CD4-positive, alpha-beta T cell (primary cell): ENCODE measurements around the gene FAM89A. TPM values are rescaled to one million over a fixed set of nuclear protein-coding genes. Genes with fewer than 3 reads are reported as not detected.

Experiments used
- ATAC-seq: fragments of 200-7000 bp; cut with Tn5 transposase; one replicate; pipeline ENCODE4 v1.10.0; 2022; ENCODE audit warnings: mild to moderate bottlenecking; ENCODE audit not compliant: poor library complexity
- CTCF ChIA-PET: fragments of 350-600 bp; sonication (Branson Sonifier 250); formaldehyde crosslinking; loops from one replicate; lab custom pipeline; 2021; ENCODE audit warnings: antibody characterized with exemption, inconsistent platforms; lab: Charles Lee
- POLR2A ChIA-PET: fragments of 350-600 bp; sonication (Branson Sonifier 250); formaldehyde crosslinking; loops from one replicate; lab custom pipeline; 2021; ENCODE audit warnings: antibody characterized with exemption, inconsistent platforms; lab: Charles Lee
- DNase-seq, 14 experiments: peaks; one replicate each; pipeline ENCODE4 v3.0.0-alpha.2; 2013 to 2020; ENCODE audit warnings: mixed read lengths in 2 of 14
- H3K27ac ChIP-seq, 2 donors: one replicate each; pipeline versions ENCODE4 v1.5.1 to v1.7.0; 2013; ENCODE audit warnings: low read length in 2 of 2, low read depth in 1 of 2, mild to moderate bottlenecking in 1 of 2
- H3K27me3 ChIP-seq, 2 experiments: 1 replicate in 1 of 2; 2 replicates in 1 of 2; pipeline versions ENCODE4 v1.6.1 to v1.7.0; 2013; ENCODE audit warnings: low read length in 2 of 2, control low read depth in 1 of 2, mild to moderate bottlenecking in 1 of 2, moderate library complexity in 1 of 2; ENCODE audit not compliant: insufficient read depth in 2 of 2, control insufficient read depth in 1 of 2
- H3K36me3 ChIP-seq: one replicate; pipeline ENCODE4 v1.6.1; 2013; ENCODE audit warnings: low read length, control low read depth; ENCODE audit not compliant: insufficient read depth
- H3K4me1 ChIP-seq: one replicate; pipeline ENCODE4 v1.6.1; 2013; ENCODE audit warnings: low read length, control low read depth; ENCODE audit not compliant: insufficient read depth
- H3K4me3 ChIP-seq: one replicate; pipeline ENCODE4 v1.5.1; 2013; ENCODE audit warnings: mild to moderate bottlenecking, low read length, moderate library complexity
- H3K9me3 ChIP-seq, 2 experiments: 1 replicate in 1 of 2; 2 replicates in 1 of 2; pipeline versions ENCODE4 v1.6.1 to v1.7.0; 2013; ENCODE audit warnings: low read length in 2 of 2, mild to moderate bottlenecking in 2 of 2, control low read depth in 1 of 2, moderate library complexity in 1 of 2; ENCODE audit not compliant: control insufficient read depth in 1 of 2, insufficient read depth in 1 of 2
- H3K27ac Mint-ChIP-seq: one replicate; pipeline ENCODE4 v1.8.0; 2020; ENCODE audit warnings: mixed read lengths
- H3K27me3 Mint-ChIP-seq: one replicate; pipeline ENCODE4 v1.8.0; 2021; ENCODE audit warnings: mixed read lengths
- H3K36me3 Mint-ChIP-seq: one replicate; pipeline ENCODE4 v1.8.0; 2021; ENCODE audit warnings: low read depth, mixed read lengths
- H3K4me1 Mint-ChIP-seq: one replicate; pipeline ENCODE4 v1.8.0; 2021; ENCODE audit warnings: low read depth, mixed read lengths
- H3K4me3 Mint-ChIP-seq: one replicate; pipeline ENCODE4 v1.8.0; 2020; ENCODE audit warnings: mild to moderate bottlenecking, mixed read lengths
- H3K9me3 Mint-ChIP-seq: one replicate; pipeline ENCODE4 v1.8.0; 2020; ENCODE audit warnings: mixed read lengths
- intact Hi-C, 2 experiments: fragments of 100-400 bp; cut with DNase I in 1 of 2; cut with micrococcal nuclease in 1 of 2; formaldehyde crosslinking; loops; one replicate each; pipeline versions ENCODE4 v1.15.1 to v1.9.0; 2023 to 2025; cut with DNase I, micrococcal nuclease
- total RNA-seq, 174 experiments: library from RNA in 2 of 174; stranded (reverse) in 2 of 174; gene quantifications; one replicate each; pipeline ENCODE4 v1.2.3 and lab custom pipeline; 2021 to 2026
- TF ChIP-seq, protein P1 (sequence below): fragments of 200-600 bp; IDR thresholded peaks from one replicate; pipeline ENCODE4 v1.8.0; 2022; ENCODE audit warnings: antibody characterized with exemption, mild to moderate bottlenecking

Gene FAM89A
- total RNA-seq, 2 experiments from 2014 or later: 3.3 to 4.0 TPM

DNA sequence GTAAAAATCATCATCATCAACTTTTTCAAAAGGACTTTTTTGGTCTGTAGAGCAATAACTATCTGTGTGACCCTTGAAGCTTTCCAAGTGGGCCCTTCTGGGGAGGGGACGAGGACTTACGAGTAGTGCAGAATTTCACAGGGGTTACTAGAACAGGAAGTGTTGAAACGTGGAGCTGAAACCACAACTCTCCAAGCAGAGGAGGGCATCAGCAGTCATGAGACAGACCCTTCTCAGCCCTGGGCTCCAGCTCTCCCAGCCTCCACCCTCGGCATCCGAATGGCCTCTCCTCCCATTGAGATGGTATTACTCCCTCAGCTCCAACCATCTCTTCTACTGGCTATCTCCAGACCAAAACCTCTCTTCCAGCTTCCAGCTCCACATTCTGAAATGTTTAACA lies 3.6 kb downstream of the FAM89A start:
- H3K27ac ChIP-seq: no peak overlapping the region
- Mint-ChIP-seq H3K4me1 (peaks cover 45% of the 10 kb centered on the region), H3K27me3 (no peaks in the 10 kb centered on the region), H3K4me3 (peak overlapping the region; percentile 21), H3K27ac (no peak overlapping the region), H3K9me3 (no peaks in the 10 kb centered on the region), H3K36me3 (no peaks in the 10 kb centered on the region)
- DNase-seq: peak in 1 of 14 experiments; percentile 22
- H3K27me3 ChIP-seq: no peaks in the 10 kb centered on the region
- POLR2A ChIA-PET: interaction anchor here (0.6 to 1.2 kb wide), 2 partner anchors 17 to 63 kb away, joined by 3 to 5 read pairs; no protein-coding TSS in a partner anchor
- intact Hi-C loops: loop anchor here in 1 of 2 experiments (5.0 kb wide), 2 partner anchors 119 to 394 kb away; partner anchors contain the start of gene COG2
- H3K9me3 ChIP-seq: no peaks in the 10 kb centered on the region
- TF ChIP-seq, protein P1, sequence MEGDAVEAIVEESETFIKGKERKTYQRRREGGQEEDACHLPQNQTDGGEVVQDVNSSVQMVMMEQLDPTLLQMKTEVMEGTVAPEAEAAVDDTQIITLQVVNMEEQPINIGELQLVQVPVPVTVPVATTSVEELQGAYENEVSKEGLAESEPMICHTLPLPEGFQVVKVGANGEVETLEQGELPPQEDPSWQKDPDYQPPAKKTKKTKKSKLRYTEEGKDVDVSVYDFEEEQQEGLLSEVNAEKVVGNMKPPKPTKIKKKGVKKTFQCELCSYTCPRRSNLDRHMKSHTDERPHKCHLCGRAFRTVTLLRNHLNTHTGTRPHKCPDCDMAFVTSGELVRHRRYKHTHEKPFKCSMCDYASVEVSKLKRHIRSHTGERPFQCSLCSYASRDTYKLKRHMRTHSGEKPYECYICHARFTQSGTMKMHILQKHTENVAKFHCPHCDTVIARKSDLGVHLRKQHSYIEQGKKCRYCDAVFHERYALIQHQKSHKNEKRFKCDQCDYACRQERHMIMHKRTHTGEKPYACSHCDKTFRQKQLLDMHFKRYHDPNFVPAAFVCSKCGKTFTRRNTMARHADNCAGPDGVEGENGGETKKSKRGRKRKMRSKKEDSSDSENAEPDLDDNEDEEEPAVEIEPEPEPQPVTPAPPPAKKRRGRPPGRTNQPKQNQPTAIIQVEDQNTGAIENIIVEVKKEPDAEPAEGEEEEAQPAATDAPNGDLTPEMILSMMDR: no peak
- no peaks in the 10 kb centered on the region for H3K36me3 ChIP-seq
- no peak overlapping the region for H3K4me3 ChIP-seq
- CTCF ChIA-PET: interaction anchor here (0.6 kb wide), 1 partner anchor 132 kb away, joined by 3 read pairs; no protein-coding TSS in a partner anchor
- no peak for ATAC-seq
- H3K4me1 ChIP-seq: peaks cover 24% of the 10 kb centered on the region

DNA sequence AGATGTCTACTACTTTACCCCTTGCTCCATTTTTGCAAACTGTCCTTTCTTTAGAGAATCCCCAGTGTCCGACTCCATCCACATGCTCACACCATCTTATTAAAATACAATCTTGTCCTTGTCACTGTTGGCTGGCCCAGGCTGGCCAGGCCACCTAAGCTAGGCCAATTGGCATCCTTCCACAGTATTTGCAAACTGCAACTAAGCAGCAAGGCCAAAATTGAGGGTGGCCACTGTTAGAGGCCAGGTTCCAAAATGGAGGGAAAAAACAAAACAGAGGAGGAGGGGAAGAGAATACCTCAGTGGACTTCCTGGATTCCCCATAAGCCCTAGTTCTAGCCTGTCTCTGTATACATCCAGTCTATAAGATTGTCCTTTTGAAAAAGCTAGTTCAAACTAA lies 4.3 kb downstream of the FAM89A start:
- peaks cover 41% of the 10 kb centered on the region for H3K4me1 Mint-ChIP-seq
- no peaks in the 10 kb centered on the region for H3K9me3 Mint-ChIP-seq
- ChIA-PET CTCF (no interaction called here), POLR2A (interaction anchor here (1.2 kb wide), 1 partner anchor 63 kb away, joined by 5 read pairs; no protein-coding TSS in a partner anchor)
- Histone ChIP-seq H3K36me3 (no peaks in the 10 kb centered on the region), H3K27ac (no peak overlapping the region), H3K4me3 (no peak overlapping the region), H3K27me3 (no peaks in the 10 kb centered on the region), H3K4me1 (peaks cover 19% of the 10 kb centered on the region), H3K9me3 (no peaks in the 10 kb centered on the region)
- no peak for DNase-seq
- no peak overlapping the region for H3K4me3 Mint-ChIP-seq
- TF ChIP-seq, protein P1: no peak
- H3K27me3 Mint-ChIP-seq: no peaks in the 10 kb centered on the region
- no peak overlapping the region for H3K27ac Mint-ChIP-seq
- ATAC-seq: no peak
- intact Hi-C loops: loop anchor here in 1 of 2 experiments (5.0 kb wide), 2 partner anchors 118 to 393 kb away; partner anchors contain the start of gene COG2
- H3K36me3 Mint-ChIP-seq: no peaks in the 10 kb centered on the region

DNA sequence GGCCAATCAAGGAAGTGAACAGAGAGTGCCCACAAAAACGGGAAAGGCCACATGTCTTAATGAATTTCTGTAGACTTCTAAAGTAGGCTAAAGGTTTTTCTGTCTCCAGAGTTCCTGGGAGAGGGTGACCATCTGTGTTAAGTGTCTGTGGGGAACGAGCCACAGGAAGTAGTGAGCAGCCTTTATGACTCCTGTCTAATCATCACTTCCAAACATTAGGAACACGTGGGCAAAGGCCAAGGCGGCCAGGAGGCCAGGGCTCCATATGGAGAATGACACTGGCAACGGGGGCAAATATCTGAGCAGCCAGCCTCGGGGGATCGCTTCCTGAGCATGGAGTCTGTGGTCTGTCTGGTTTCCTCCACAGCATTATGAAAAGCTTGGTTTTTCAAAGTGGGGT lies 7.1 kb downstream of the FAM89A start:
- H3K27me3 Mint-ChIP-seq: no peaks in the 10 kb centered on the region
- H3K9me3 Mint-ChIP-seq: no peaks in the 10 kb centered on the region
- H3K36me3 Mint-ChIP-seq: no peaks in the 10 kb centered on the region
- H3K27me3 ChIP-seq: no peaks in the 10 kb centered on the region
- H3K27ac Mint-ChIP-seq: no peak overlapping the region
- H3K4me1 Mint-ChIP-seq: peaks cover 35% of the 10 kb centered on the region
- H3K9me3 ChIP-seq: no peaks in the 10 kb centered on the region
- H3K4me3 Mint-ChIP-seq: no peak overlapping the region
- intact Hi-C loops: no loop called here
- peaks cover 5% of the 10 kb centered on the region for H3K4me1 ChIP-seq
- DNase-seq (no peak), ATAC-seq (no peak)
- no peak overlapping the region for H3K27ac ChIP-seq
- POLR2A ChIA-PET: no interaction called here
- no peaks in the 10 kb centered on the region for H3K36me3 ChIP-seq
- no peak overlapping the region for H3K4me3 ChIP-seq
- CTCF ChIA-PET: no interaction called here
- TF ChIP-seq, protein P1: no peak
